Measurements from ENCODE around the gene RALY.

The RALY gene

GRCh38 chr20:34013554-34013953 lies 19.8 kb downstream of the RALY start:
- Histone ChIP-seq H3K4me1 (ENCODE audit: insufficient read depth, low read length, poor library complexity, severe bottlenecking) (peaks cover 27% of the 10 kb centered on the region), H3K9ac (ENCODE audit: low read depth, low read length, poor library complexity, severe bottlenecking) (no peak overlapping the region), H3K4me3 (ENCODE audit: low read length, poor library complexity, severe bottlenecking) (no peak overlapping the region), H3K9me2 (replicated peaks; ENCODE audit: low read depth, low read length) (no peaks in the 10 kb centered on the region), H3K9me3 (ENCODE audit: insufficient read depth, low read depth, low read length) (no peaks in the 10 kb centered on the region), H3K4me2 (ENCODE audit: low read depth, low read length, poor library complexity, severe bottlenecking) (no peak overlapping the region), H3K79me2 (ENCODE audit: insufficient read depth, low read length) (peaks cover 96% of the 10 kb centered on the region), H3F3A (ENCODE audit: low read depth) (no peaks in the 10 kb centered on the region), H3K36me3 (ENCODE audit: insufficient read depth, low read length) (no peaks in the 10 kb centered on the region; the same call in 1 of the 2 replicates), H4K20me1 (ENCODE audit: insufficient read depth, low read length, poor library complexity, severe bottlenecking) (peaks cover 96% of the 10 kb centered on the region), H3K27me3 (ENCODE audit: insufficient read depth, low read length, poor library complexity, severe bottlenecking) (no peaks in the 10 kb centered on the region), H2AFZ (ENCODE audit: low read length) (no peak overlapping the region)
- no peak for TF ChIP-seq EZH2phosphoT487 (IDR thresholded peaks at IDR 0.05; ENCODE audit: borderline replicate concordance)

GRCh38 chr20:34014878-34015277 lies 21.2 kb downstream of the RALY start:
- Histone ChIP-seq H3K36me3 (ENCODE audit: insufficient read depth, low read length) (no peaks in the 10 kb centered on the region; the same call in 1 of the 2 replicates), H3K9ac (ENCODE audit: low read depth, low read length, poor library complexity, severe bottlenecking) (no peak overlapping the region), H2AFZ (ENCODE audit: low read length) (no peak overlapping the region), H3K79me2 (ENCODE audit: insufficient read depth, low read length) (peaks cover 96% of the 10 kb centered on the region), H4K20me1 (ENCODE audit: insufficient read depth, low read length, poor library complexity, severe bottlenecking) (peaks cover 87% of the 10 kb centered on the region), H3K4me3 (ENCODE audit: low read length, poor library complexity, severe bottlenecking) (no peak overlapping the region), H3F3A (ENCODE audit: low read depth) (no peaks in the 10 kb centered on the region), H3K9me2 (replicated peaks; ENCODE audit: low read depth, low read length) (no peaks in the 10 kb centered on the region), H3K4me1 (ENCODE audit: insufficient read depth, low read length, poor library complexity, severe bottlenecking) (peaks cover 13% of the 10 kb centered on the region), H3K4me2 (ENCODE audit: low read depth, low read length, poor library complexity, severe bottlenecking) (no peak overlapping the region), H3K9me3 (ENCODE audit: insufficient read depth, low read depth, low read length) (no peaks in the 10 kb centered on the region), H3K27me3 (ENCODE audit: insufficient read depth, low read length, poor library complexity, severe bottlenecking) (no peaks in the 10 kb centered on the region)
- no peak for TF ChIP-seq EZH2phosphoT487 (IDR thresholded peaks at IDR 0.05; ENCODE audit: borderline replicate concordance)
- TF ChIP-seq CTCF (conservative IDR thresholded peaks at IDR 0.05; ENCODE audit: low read length): no peak

GRCh38 chr20:34015401-34016335 lies 22.0 kb downstream of the RALY start:
- H3K36me3 ChIP-seq (ENCODE audit: insufficient read depth, low read length): no peaks in the 10 kb centered on the region; the same call in 1 of the 2 replicates
- peaks cover 96% of the 10 kb centered on the region for H3K79me2 ChIP-seq (ENCODE audit: insufficient read depth, low read length)
- peaks cover 86% of the 10 kb centered on the region for H4K20me1 ChIP-seq (ENCODE audit: insufficient read depth, low read length, poor library complexity, severe bottlenecking)
- peaks cover 6% of the 10 kb centered on the region for H3K4me1 ChIP-seq (ENCODE audit: insufficient read depth, low read length, poor library complexity, severe bottlenecking)
- no peaks in the 10 kb centered on the region for H3F3A ChIP-seq (ENCODE audit: low read depth)
- H3K4me3 ChIP-seq (ENCODE audit: low read length, poor library complexity, severe bottlenecking): no peak overlapping the region
- H2AFZ ChIP-seq (ENCODE audit: low read length): no peak overlapping the region
- TF ChIP-seq EZH2phosphoT487 (IDR thresholded peaks at IDR 0.05; ENCODE audit: borderline replicate concordance) (no peak), CTCF (conservative IDR thresholded peaks at IDR 0.05; ENCODE audit: low read length) (no peak)
- no peaks in the 10 kb centered on the region for H3K9me3 ChIP-seq (ENCODE audit: insufficient read depth, low read depth, low read length)
- no peaks in the 10 kb centered on the region for H3K27me3 ChIP-seq (ENCODE audit: insufficient read depth, low read length, poor library complexity, severe bottlenecking)
- H3K9me2 ChIP-seq (replicated peaks; ENCODE audit: low read depth, low read length): no peaks in the 10 kb centered on the region
- no peak overlapping the region for H3K9ac ChIP-seq (ENCODE audit: low read depth, low read length, poor library complexity, severe bottlenecking)
- H3K4me2 ChIP-seq (ENCODE audit: low read depth, low read length, poor library complexity, severe bottlenecking): no peak overlapping the region

Measured in Loucy (cell line).